HL-60 (cell line): ENCODE results near the gene CHRNG.

ENCODE experiments used
- DNase-seq, 2 experiments: peaks; one replicate each; pipeline ENCODE4 v3.0.0-alpha.2; 2010 to 2020; ENCODE audit warnings: low read depth in 1 of 2, low spot score in 1 of 2
- H3K27ac ChIP-seq: fragments of 250-450 bp; sonication (Bioruptor Pico); replicated peaks from 2 replicates; pipeline ENCODE4 v1.5.1; 2020; ENCODE audit warnings: mild to moderate bottlenecking, moderate library complexity
- H3K27me3 ChIP-seq: fragments of 250-450 bp; sonication (Bioruptor Pico); 2 replicates; pipeline ENCODE4 v1.5.1; 2021; ENCODE audit warnings: mild to moderate bottlenecking, moderate library complexity; ENCODE audit not compliant: insufficient read depth, poor library complexity, severe bottlenecking
- H3K4me3 ChIP-seq: replicated peaks from 2 replicates; pipeline ENCODE4 v1.5.1; 2011; ENCODE audit warnings: mild to moderate bottlenecking, control low read depth, low read length; ENCODE audit not compliant: insufficient read depth
- GABPA ChIP-seq: IDR thresholded peaks from 2 replicates; pipeline ENCODE4 v1.6.1; 2012; ENCODE audit warnings: low read depth
- POLR2AphosphoS5 ChIP-seq: IDR thresholded peaks from 2 replicates; pipeline ENCODE4 v1.6.1; 2012; ENCODE audit warnings: low read depth
- REST ChIP-seq: IDR thresholded peaks from 2 replicates; pipeline ENCODE4 v1.6.1; 2012; ENCODE audit warnings: low read depth; ENCODE audit not compliant: insufficient replicate concordance
- SPI1 ChIP-seq: IDR thresholded peaks from 2 replicates; pipeline ENCODE4 v1.6.1; 2012; ENCODE audit warnings: low read depth, mild to moderate bottlenecking, borderline replicate concordance
- TF ChIP-seq, protein P1 (sequence below): IDR thresholded peaks from one replicate; pipeline ENCODE4 v1.5.1; 2011; ENCODE audit warnings: low read length, control low read depth, inconsistent platforms; ENCODE audit not compliant: insufficient read depth

CHRNG gene

DNA sequence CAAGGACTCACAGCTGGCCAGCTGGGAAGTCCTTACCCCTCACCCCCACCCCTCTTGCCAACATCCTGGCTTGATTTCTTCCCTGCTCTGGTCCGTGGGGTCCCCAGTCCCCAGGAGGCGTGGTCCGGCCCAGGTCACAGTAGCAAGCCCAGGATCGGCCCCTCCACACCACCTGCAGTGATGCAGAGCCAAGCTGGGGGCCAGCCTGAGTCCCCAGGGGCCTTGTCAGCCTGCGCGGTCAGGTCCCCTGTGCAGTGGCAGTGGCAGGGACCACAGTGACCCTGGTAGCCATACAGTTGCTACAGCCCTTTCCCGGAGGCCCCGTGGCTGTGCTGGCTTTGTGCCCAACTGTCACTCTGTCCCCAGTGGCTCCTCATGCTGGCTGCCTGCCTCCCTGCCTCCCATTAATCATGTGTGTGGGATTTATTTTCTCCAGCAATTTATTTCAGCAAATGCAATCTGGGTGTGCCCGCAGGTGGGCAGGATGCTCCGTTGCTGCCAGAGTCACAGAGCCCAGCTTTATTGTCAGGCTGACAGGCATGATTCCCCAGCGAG lies 28.1 kb upstream of the CHRNG start:
- H3K27me3 ChIP-seq, result peaks cover 4% of the 10 kb centered on the region

GRCh38 chr2:232512602-232513001 lies 26.9 kb upstream of the CHRNG start:
- no peak for DNase-seq
- Histone ChIP-seq H3K27me3 (peaks cover 4% of the 10 kb centered on the region), H3K4me3 (no peak overlapping the region), H3K27ac (no peak overlapping the region)
- no peak for TF ChIP-seq SPI1
- no peak for TF ChIP-seq GABPA
- TF ChIP-seq, protein P1, sequence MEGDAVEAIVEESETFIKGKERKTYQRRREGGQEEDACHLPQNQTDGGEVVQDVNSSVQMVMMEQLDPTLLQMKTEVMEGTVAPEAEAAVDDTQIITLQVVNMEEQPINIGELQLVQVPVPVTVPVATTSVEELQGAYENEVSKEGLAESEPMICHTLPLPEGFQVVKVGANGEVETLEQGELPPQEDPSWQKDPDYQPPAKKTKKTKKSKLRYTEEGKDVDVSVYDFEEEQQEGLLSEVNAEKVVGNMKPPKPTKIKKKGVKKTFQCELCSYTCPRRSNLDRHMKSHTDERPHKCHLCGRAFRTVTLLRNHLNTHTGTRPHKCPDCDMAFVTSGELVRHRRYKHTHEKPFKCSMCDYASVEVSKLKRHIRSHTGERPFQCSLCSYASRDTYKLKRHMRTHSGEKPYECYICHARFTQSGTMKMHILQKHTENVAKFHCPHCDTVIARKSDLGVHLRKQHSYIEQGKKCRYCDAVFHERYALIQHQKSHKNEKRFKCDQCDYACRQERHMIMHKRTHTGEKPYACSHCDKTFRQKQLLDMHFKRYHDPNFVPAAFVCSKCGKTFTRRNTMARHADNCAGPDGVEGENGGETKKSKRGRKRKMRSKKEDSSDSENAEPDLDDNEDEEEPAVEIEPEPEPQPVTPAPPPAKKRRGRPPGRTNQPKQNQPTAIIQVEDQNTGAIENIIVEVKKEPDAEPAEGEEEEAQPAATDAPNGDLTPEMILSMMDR, result no peak
- TF ChIP-seq POLR2AphosphoS5, result no peak
- TF ChIP-seq REST, result no peak

More for the DNA sequence above, 28.1 kb upstream of the CHRNG start:
- Histone ChIP-seq H3K4me3 (no peak overlapping the region), H3K27ac (no peak overlapping the region)
- DNase-seq, result no peak
- TF ChIP-seq SPI1, result no peak
- no peak for TF ChIP-seq POLR2AphosphoS5
- TF ChIP-seq, protein P1, result no peak
- TF ChIP-seq REST, result no peak
- TF ChIP-seq GABPA, result no peak

DNA sequence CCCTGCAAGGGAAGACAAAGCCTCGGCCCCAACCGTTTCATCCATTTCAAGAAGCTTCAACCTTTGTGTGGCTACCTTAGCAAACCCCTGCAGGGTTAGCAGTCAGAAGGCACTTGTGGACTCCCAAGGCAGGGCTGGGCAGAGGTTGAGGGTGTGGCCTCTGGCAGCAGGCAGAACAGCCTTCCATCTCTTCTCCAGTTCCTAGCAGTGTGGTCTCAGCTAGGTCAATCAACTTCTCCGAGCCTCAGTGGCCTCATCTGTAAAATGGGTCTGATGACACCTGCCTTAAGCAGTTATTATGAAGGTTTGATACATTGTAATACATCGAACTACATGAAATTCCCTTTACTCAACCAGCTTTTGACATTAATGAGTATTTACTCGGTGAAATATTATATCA lies 26.1 kb upstream of the CHRNG start:
- H3K27me3 ChIP-seq, result peaks cover 4% of the 10 kb centered on the region
- no peak overlapping the region for H3K27ac ChIP-seq
- TF ChIP-seq POLR2AphosphoS5 (no peak), GABPA (no peak), SPI1 (no peak), REST (no peak)
- TF ChIP-seq, protein P1, result no peak
- H3K4me3 ChIP-seq, result no peak overlapping the region
- no peak for DNase-seq
